ENCODE data around the gene CADM2. TPM values are rescaled to one million over a fixed set of nuclear protein-coding genes. Genes with fewer than 3 reads are reported as not detected.

The CADM2 gene
- total RNA-seq, 1 experiment from 2014 or later = 0.64 TPM

DNA sequence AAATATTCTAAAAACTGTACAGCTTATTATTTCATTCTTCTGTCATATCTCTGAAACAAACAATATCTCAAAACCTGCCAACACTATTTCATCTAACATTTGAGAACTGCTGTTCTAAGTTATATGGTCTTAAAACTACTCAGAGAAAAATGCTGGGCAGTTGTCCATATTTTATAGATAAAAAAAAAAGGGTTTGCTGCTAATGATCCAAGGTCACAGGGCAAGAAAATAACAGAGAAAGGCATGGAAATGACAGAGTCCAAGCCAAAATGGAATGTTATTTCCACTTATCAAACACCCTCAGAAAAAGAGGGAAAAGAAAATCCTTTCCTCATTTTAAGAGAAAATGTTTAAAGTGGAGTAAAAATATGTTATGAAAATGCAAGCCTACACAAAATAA, 313.1 kb downstream of the CADM2 start:
- intact Hi-C loops (cut with micrococcal nuclease; ENCODE audit: unreplicated experiment) = no loop called here

DNA sequence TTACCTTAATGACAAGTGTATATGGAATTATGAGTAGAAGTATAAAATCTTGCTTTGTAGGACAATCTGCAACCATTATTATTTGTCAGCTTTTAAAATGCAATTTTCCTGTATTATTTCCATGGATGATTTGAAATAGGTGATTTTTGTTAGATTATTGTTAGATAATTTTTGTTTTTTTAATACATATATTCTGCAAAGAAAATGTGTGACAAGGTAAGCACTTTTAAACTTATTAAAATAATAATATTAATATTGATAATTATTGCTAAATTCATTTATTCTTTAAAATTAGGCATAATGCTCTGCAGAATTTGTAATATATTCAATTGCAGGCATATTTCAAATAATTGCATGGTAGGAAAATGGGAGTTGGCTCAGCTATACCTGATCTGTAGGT, 329.5 kb downstream of the CADM2 start:
- TF ChIP-seq, protein P1, sequence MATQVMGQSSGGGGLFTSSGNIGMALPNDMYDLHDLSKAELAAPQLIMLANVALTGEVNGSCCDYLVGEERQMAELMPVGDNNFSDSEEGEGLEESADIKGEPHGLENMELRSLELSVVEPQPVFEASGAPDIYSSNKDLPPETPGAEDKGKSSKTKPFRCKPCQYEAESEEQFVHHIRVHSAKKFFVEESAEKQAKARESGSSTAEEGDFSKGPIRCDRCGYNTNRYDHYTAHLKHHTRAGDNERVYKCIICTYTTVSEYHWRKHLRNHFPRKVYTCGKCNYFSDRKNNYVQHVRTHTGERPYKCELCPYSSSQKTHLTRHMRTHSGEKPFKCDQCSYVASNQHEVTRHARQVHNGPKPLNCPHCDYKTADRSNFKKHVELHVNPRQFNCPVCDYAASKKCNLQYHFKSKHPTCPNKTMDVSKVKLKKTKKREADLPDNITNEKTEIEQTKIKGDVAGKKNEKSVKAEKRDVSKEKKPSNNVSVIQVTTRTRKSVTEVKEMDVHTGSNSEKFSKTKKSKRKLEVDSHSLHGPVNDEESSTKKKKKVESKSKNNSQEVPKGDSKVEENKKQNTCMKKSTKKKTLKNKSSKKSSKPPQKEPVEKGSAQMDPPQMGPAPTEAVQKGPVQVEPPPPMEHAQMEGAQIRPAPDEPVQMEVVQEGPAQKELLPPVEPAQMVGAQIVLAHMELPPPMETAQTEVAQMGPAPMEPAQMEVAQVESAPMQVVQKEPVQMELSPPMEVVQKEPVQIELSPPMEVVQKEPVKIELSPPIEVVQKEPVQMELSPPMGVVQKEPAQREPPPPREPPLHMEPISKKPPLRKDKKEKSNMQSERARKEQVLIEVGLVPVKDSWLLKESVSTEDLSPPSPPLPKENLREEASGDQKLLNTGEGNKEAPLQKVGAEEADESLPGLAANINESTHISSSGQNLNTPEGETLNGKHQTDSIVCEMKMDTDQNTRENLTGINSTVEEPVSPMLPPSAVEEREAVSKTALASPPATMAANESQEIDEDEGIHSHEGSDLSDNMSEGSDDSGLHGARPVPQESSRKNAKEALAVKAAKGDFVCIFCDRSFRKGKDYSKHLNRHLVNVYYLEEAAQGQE (IDR thresholded peaks at IDR 0.05; ENCODE audit: insufficient read depth in 1 of 2, low read depth in 2 of 2, low read length in 1 of 2) = no peak
- TF ChIP-seq TCF7L2 (IDR thresholded peaks at IDR 0.05; ENCODE audit: low read depth, low read length) (no peak), POLR2AphosphoS5 (IDR thresholded peaks at IDR 0.05; ENCODE audit: low read depth, low read length) (no peak), SIN3A (IDR thresholded peaks at IDR 0.05; ENCODE audit: borderline replicate concordance, insufficient read depth, low read depth, low read length) (no peak)
- TF ChIP-seq, protein P2, sequence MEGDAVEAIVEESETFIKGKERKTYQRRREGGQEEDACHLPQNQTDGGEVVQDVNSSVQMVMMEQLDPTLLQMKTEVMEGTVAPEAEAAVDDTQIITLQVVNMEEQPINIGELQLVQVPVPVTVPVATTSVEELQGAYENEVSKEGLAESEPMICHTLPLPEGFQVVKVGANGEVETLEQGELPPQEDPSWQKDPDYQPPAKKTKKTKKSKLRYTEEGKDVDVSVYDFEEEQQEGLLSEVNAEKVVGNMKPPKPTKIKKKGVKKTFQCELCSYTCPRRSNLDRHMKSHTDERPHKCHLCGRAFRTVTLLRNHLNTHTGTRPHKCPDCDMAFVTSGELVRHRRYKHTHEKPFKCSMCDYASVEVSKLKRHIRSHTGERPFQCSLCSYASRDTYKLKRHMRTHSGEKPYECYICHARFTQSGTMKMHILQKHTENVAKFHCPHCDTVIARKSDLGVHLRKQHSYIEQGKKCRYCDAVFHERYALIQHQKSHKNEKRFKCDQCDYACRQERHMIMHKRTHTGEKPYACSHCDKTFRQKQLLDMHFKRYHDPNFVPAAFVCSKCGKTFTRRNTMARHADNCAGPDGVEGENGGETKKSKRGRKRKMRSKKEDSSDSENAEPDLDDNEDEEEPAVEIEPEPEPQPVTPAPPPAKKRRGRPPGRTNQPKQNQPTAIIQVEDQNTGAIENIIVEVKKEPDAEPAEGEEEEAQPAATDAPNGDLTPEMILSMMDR (IDR thresholded peaks at IDR 0.05) = no peak
- Histone ChIP-seq H3K4me3 (ENCODE audit: low read depth in 2 of 2, low read length in 2 of 2) (no peak overlapping the region), H3K27ac (ENCODE audit: low read length) (no peak overlapping the region), H3K36me3 (ENCODE audit: control insufficient read depth, insufficient read depth, low read length) (no peaks in the 10 kb centered on the region), H3K9me3 (ENCODE audit: control insufficient read depth, insufficient read depth, low read depth, low read length) (no peaks in the 10 kb centered on the region), H3K4me1 (ENCODE audit: control insufficient read depth, insufficient read depth, low read length) (no peaks in the 10 kb centered on the region), H3K27me3 (ENCODE audit: control insufficient read depth, insufficient read depth, low read length) (no peaks in the 10 kb centered on the region)
- intact Hi-C loops (cut with micrococcal nuclease; ENCODE audit: unreplicated experiment) (no loop called here), in situ Hi-C loops (cut with HindIII; ENCODE audit: low pct_unique_long_range_greater_than_20kb, low sequenced_read_pairs) (no loop called here)
- ATAC-seq (no peak), DNase-seq (ENCODE audit: low read depth, low spot score) (no peak)
- ChIA-PET POLR2A (no interaction called here), CTCF (no interaction called here)
- BruUV-seq (replicated peaks) = no TSS peak

More for the DNA sequence above, 313.1 kb downstream of the CADM2 start:
- Histone ChIP-seq H3K27ac (ENCODE audit: low read length) (no peak overlapping the region), H3K4me1 (ENCODE audit: control insufficient read depth, insufficient read depth, low read length) (no peaks in the 10 kb centered on the region), H3K27me3 (ENCODE audit: control insufficient read depth, insufficient read depth, low read length) (no peaks in the 10 kb centered on the region), H3K36me3 (ENCODE audit: control insufficient read depth, insufficient read depth, low read length) (no peaks in the 10 kb centered on the region), H3K4me3 (ENCODE audit: low read depth in 2 of 2, low read length in 2 of 2) (no peak overlapping the region), H3K9me3 (ENCODE audit: control insufficient read depth, insufficient read depth, low read depth, low read length) (no peaks in the 10 kb centered on the region)
- ChIA-PET CTCF (no interaction called here), POLR2A (no interaction called here)
- DNase-seq (ENCODE audit: low read depth, low spot score) = no peak
- in situ Hi-C loops (cut with HindIII; ENCODE audit: low pct_unique_long_range_greater_than_20kb, low sequenced_read_pairs) = no loop called here
- no peak for TF ChIP-seq TCF7L2 (IDR thresholded peaks at IDR 0.05; ENCODE audit: low read depth, low read length)
- TF ChIP-seq POLR2AphosphoS5 (IDR thresholded peaks at IDR 0.05; ENCODE audit: low read depth, low read length) = no peak
- no peak for TF ChIP-seq SIN3A (IDR thresholded peaks at IDR 0.05; ENCODE audit: borderline replicate concordance, insufficient read depth, low read depth, low read length)
- TF ChIP-seq, protein P1 (IDR thresholded peaks at IDR 0.05; ENCODE audit: insufficient read depth in 1 of 2, low read depth in 2 of 2, low read length in 1 of 2) = no peak
- TF ChIP-seq, protein P2 (IDR thresholded peaks at IDR 0.05) = no peak
- no peak for ATAC-seq
- no TSS peak for BruUV-seq (replicated peaks)
